PFSK-1 (cell line): ENCODE results near the gene TAX1BP1.

Experiments
- FOXP2 ChIP-seq: optimal IDR thresholded peaks from 2 replicates; pipeline ENCODE3; 2011; ENCODE audit warnings: borderline replicate concordance, control low read depth, inconsistent platforms; ENCODE audit not compliant: insufficient read depth; ENCODE audit errors: extremely low read length, extremely low read depth
- POLR2AphosphoS5 ChIP-seq: IDR thresholded peaks from 2 replicates; pipeline ENCODE4 v1.6.1; 2012; ENCODE audit warnings: low read depth, mild to moderate bottlenecking, control low read depth, low read length, moderate library complexity
- REST ChIP-seq, 2 experiments: IDR thresholded peaks; 2 replicates each; pipeline versions ENCODE4 v1.6.1 to v1.8.0; 2011 to 2012; ENCODE audit warnings: low read depth in 2 of 2, low read length in 2 of 2, control low read depth in 1 of 2, inconsistent platforms in 1 of 2, mild to moderate bottlenecking in 1 of 2, moderate library complexity in 1 of 2; ENCODE audit not compliant: insufficient read depth in 1 of 2
- SIN3A ChIP-seq: IDR thresholded peaks from 2 replicates; pipeline ENCODE4 v1.6.1; 2012; ENCODE audit warnings: mild to moderate bottlenecking, low read length, moderate library complexity, borderline replicate concordance; ENCODE audit not compliant: insufficient read depth
- TAF1 ChIP-seq: IDR thresholded peaks from 2 replicates; pipeline ENCODE4 v1.6.1; 2012; ENCODE audit warnings: low read length, control low read depth, borderline replicate concordance; ENCODE audit not compliant: insufficient read depth

The TAX1BP1 gene

GRCh38 chr7:27709137-27710075 lies 30.6 kb upstream of the TAX1BP1 start:
- no peak for TF ChIP-seq FOXP2
- no peak for TF ChIP-seq POLR2AphosphoS5
- no peak for TF ChIP-seq SIN3A
- no peak for TF ChIP-seq REST (IDR thresholded peaks at IDR 0.05; ENCODE audit: insufficient read depth in 1 of 2, low read depth in 2 of 2, low read length in 2 of 2)
- TF ChIP-seq TAF1: no peak

- TF ChIP-seq POLR2AphosphoS5 (no peak), SIN3A (no peak), TAF1 (no peak)
Measured at GRCh38 chr7:27712217-27712616, 27.7 kb upstream of the TAX1BP1 start.

GRCh38 chr7:27714831-27715444 lies 25.0 kb upstream of the TAX1BP1 start:
- no peak for TF ChIP-seq FOXP2
- TF ChIP-seq POLR2AphosphoS5: no peak

- TF ChIP-seq POLR2AphosphoS5: no peak
- TF ChIP-seq SIN3A: no peak
- TF ChIP-seq TAF1: no peak
- TF ChIP-seq REST (IDR thresholded peaks at IDR 0.05; ENCODE audit: insufficient read depth in 1 of 2, low read depth in 2 of 2, low read length in 2 of 2): no peak
- no peak for TF ChIP-seq FOXP2
Measured at GRCh38 chr7:27723085-27723484, 16.9 kb upstream of the TAX1BP1 start.

- TF ChIP-seq REST (IDR thresholded peaks at IDR 0.05; ENCODE audit: insufficient read depth in 1 of 2, low read depth in 2 of 2, low read length in 2 of 2) (no peak), FOXP2 (no peak), TAF1 (no peak), POLR2AphosphoS5 (no peak)
Measured at GRCh38 chr7:27727058-27727457, 12.9 kb upstream of the TAX1BP1 start.

- TF ChIP-seq SIN3A (no peak), FOXP2 (no peak), POLR2AphosphoS5 (no peak), REST (IDR thresholded peaks at IDR 0.05; ENCODE audit: insufficient read depth in 1 of 2, low read depth in 2 of 2, low read length in 2 of 2) (no peak), TAF1 (no peak)
Measured at GRCh38 chr7:27730112-27730511, 9.8 kb upstream of the TAX1BP1 start.
